Heart right ventricle (tissue), 16 donors: ENCODE results near the gene PHACTR2. TPM values are rescaled to one million over a fixed set of nuclear protein-coding genes. Genes with fewer than 3 reads are reported as not detected.
A peak's percentile ranks its signal among the peaks of the same experiment; 100 is the strongest.

Experiments used
- ATAC-seq, 8 donors: fragments of 200-7000 bp; cut with Tn5 transposase; one replicate each; pipeline ENCODE4 v1.9.1; 2020; ENCODE audit warnings: mild to moderate bottlenecking in 8 of 8, moderate library complexity in 8 of 8, moderate number of reproducible peaks in 1 of 8
- DNase-seq, 2 donors: peaks; one replicate each; pipeline ENCODE4 v3.0.0-alpha.2; 2020
- H3K27ac ChIP-seq, 10 donors: fragments of 200-600 bp; sonication (generic) in 2 of 10; one replicate each; pipeline versions ENCODE4 v1.5.0 to v1.8.0; 2020 to 2022; ENCODE audit warnings: mild to moderate bottlenecking in 3 of 10
- H3K27me3 ChIP-seq, 7 donors: fragments of 200-600 bp; one replicate each; pipeline ENCODE4 v1.8.0; 2021 to 2022; ENCODE audit warnings: mild to moderate bottlenecking in 2 of 7
- H3K36me3 ChIP-seq, 9 donors: fragments of 200-600 bp; sonication (generic) in 1 of 9; one replicate each; pipeline versions ENCODE4 v1.5.0 to v1.8.0; 2020 to 2022; ENCODE audit warnings: mild to moderate bottlenecking in 2 of 9
- H3K4me1 ChIP-seq, 9 donors: fragments of 200-600 bp; sonication (generic) in 1 of 9; one replicate each; pipeline versions ENCODE4 v1.5.0 to v1.8.0; 2020 to 2022; ENCODE audit warnings: mild to moderate bottlenecking in 4 of 9
- H3K4me3 ChIP-seq, 10 donors: fragments of 200-600 bp; sonication (generic) in 2 of 10; one replicate each; pipeline versions ENCODE4 v1.5.0 to v1.8.0; 2020 to 2022; ENCODE audit warnings: mild to moderate bottlenecking in 7 of 10, moderate library complexity in 2 of 10
- H3K9me3 ChIP-seq, 11 donors: fragments of 200-600 bp in 10 of 11; sonication (generic) in 2 of 11; one replicate each; pipeline versions ENCODE4 v1.5.0 to v1.8.0; 2013 to 2022; ENCODE audit warnings: mild to moderate bottlenecking in 2 of 11, control low read depth in 1 of 11, moderate library complexity in 1 of 11
- CTCF ChIP-seq, 9 donors: fragments of 200-600 bp; sonication (generic) in 2 of 9; IDR thresholded peaks; one replicate each; pipeline versions ENCODE4 v1.5.0 to v1.8.0; 2021 to 2022; ENCODE audit warnings: antibody characterized with exemption in 9 of 9, mild to moderate bottlenecking in 5 of 9, moderate library complexity in 1 of 9
- whole genome bisulfite sequencing, 2 donors: extraction: QIAGEN DNeasy Blood & Tissue Kit; methylation state at CpG; one replicate each; pipeline ENCODE4 v1.1.7; 2013; ENCODE audit warnings: inconsistent platforms in 1 of 2; 5-methylcytosine and 5-hydroxymethylcytosine counted together
- intact Hi-C, 10 donors: fragments of 100-400 bp; cut with DNase I; formaldehyde crosslinking; loops; one replicate each; pipeline versions ENCODE4 v1.11.1 to v1.14.2; 2022
- polyA plus RNA-seq, 2 donors: library from polyadenylated mRNA; stranded (reverse); fragments of 200-250 nt; gene quantifications; one replicate each; pipeline ENCODE4 v1.2.3, GENCODE V29; 2013
- total RNA-seq, 10 donors: library from RNA; stranded (reverse); fragmentation: NEBNext Ultra II Directional in 3 of 10; extraction: Animal tissue kit (Norgen Biotek cat#: 25700) in 3 of 10; gene quantifications; one replicate each; pipeline versions ENCODE4 v1.2.1 to v1.2.4, GENCODE V29; 2021 to 2023
- donor health status: Arrhythmogenic right ventricular cardiomyopathy.
- donor health status: ischemic (EF 13 %, LVEDD 7.1; RV severe dilation, severe dysfunction).
- donor health status: healthy with polysubstance abuse.
- donor health status: DM: no; HTN: yes; CAD: no.
- donor health status: DM: no; HTN: no; CAD: no.
- donor health status: ischemic (EF 25% LVEDD 6.9; RV normal size, moderate dysfunction).
- donor health status: ischemic (EF 25% LVEDD 5.7; RV mildly dilated, moderate dysfunction).
- donor health status: healthy.
- donor health status: DM: yes; HTN: yes; CAD: no.
- donor health status: Ischemic cardiomyopathy.
- donor health status: ischemic (EF 35%, LVEDD 5.7; RV mildly dilated, moderate dysfunction).
- donor health status: nonischemic (EF 11% LVEDD 7.7; RV severe dilation, severe dysfunction).
- donor health status: DM: yes; HTN: yes; CAD: no.
- donor health status: PGD.
- donor health status: ischemic (EF 29% LVEDD 5.4; RV normal size, mild dysfunction).
- donor health status: nonischemic (EF 23%, LVEDD 6.1; RV moderate dilation, normal function).

PHACTR2 gene
- total and polyA plus RNA-seq, 12 donors = 6.5 to 96.3 (median 70.2) TPM

GRCh38 chr6:143695969-143696663 is 18.4 kb downstream of the PHACTR2 start:
- Histone ChIP-seq H3K36me3 (no peaks in the 10 kb centered on the region), H3K9me3 (no peaks in the 10 kb centered on the region), H3K27ac (peak overlapping the region in 9 of 10 donors; percentile 6 to 77 (median 41)), H3K4me3 (peak overlapping the region in 2 of 10 donors; percentile 3 to 6), H3K27me3 (no peaks in the 10 kb centered on the region), H3K4me1 (peaks cover 0 to 100% (median 84%) of the 10 kb centered on the region in 9 donors)
- DNase-seq (no peak), ATAC-seq (no peak)
- WGBS, 2 donors = 50 to 55% methylated on average over 4 of the region's 4 CpGs
- intact Hi-C loops = loop anchor here in 2 of 10 donors (5.0 to 10.0 kb wide), 2 partner anchors 36 to 49 kb away; no protein-coding TSS in a partner anchor
- no peak for TF ChIP-seq CTCF (IDR thresholded peaks at IDR 0.05)

GRCh38 chr6:143696664-143697000 is 18.9 kb downstream of the PHACTR2 start:
- intact Hi-C loops = loop anchor here in 2 of 10 donors (5.0 to 10.0 kb wide), 2 partner anchors 36 to 48 kb away; no protein-coding TSS in a partner anchor
- Histone ChIP-seq H3K27me3 (no peaks in the 10 kb centered on the region), H3K27ac (peak overlapping the region in 9 of 10 donors; percentile 6 to 77 (median 33)), H3K9me3 (no peaks in the 10 kb centered on the region), H3K4me3 (no peak overlapping the region), H3K36me3 (no peaks in the 10 kb centered on the region), H3K4me1 (peaks cover 0 to 100% (median 86%) of the 10 kb centered on the region in 9 donors)
- no peak for TF ChIP-seq CTCF (IDR thresholded peaks at IDR 0.05)
- ATAC-seq = no peak
- no peak for DNase-seq
- 52 to 65% methylated on average over 2 of the region's 2 CpGs for WGBS, 2 donors

GRCh38 chr6:143697076-143697800 is 19.5 kb downstream of the PHACTR2 start:
- no peak for ATAC-seq
- 52 to 63% methylated on average over 2 of the region's 2 CpGs for WGBS, 2 donors
- Histone ChIP-seq H3K27ac (peak overlapping the region in 8 of 10 donors; percentile 11 to 77 (median 42)), H3K9me3 (no peaks in the 10 kb centered on the region), H3K27me3 (no peaks in the 10 kb centered on the region), H3K36me3 (no peaks in the 10 kb centered on the region), H3K4me3 (no peak overlapping the region), H3K4me1 (peaks cover 0 to 100% (median 85%) of the 10 kb centered on the region in 9 donors)
- intact Hi-C loops = loop anchor here in 2 of 10 donors (5.0 to 10.0 kb wide), 2 partner anchors 35 to 48 kb away; no protein-coding TSS in a partner anchor
- TF ChIP-seq CTCF (IDR thresholded peaks at IDR 0.05) = no peak
- DNase-seq = no peak

- Histone ChIP-seq H3K27me3 (no peaks in the 10 kb centered on the region), H3K4me3 (no peak overlapping the region), H3K27ac (peak overlapping the region in 6 of 10 donors; percentile 11 to 77 (median 30)), H3K9me3 (no peaks in the 10 kb centered on the region), H3K4me1 (peaks cover 0 to 100% (median 76%) of the 10 kb centered on the region in 9 donors), H3K36me3 (no peaks in the 10 kb centered on the region)
- ATAC-seq (no peak), DNase-seq (no peak)
- WGBS, 2 donors = 90 to 92% methylated on average over 3 of the region's 3 CpGs
- intact Hi-C loops = loop anchor here in 2 of 10 donors (5.0 to 10.0 kb wide), 2 partner anchors 34 to 46 kb away; no protein-coding TSS in a partner anchor
- TF ChIP-seq CTCF (IDR thresholded peaks at IDR 0.05) = no peak
These were observed 20.6 kb downstream of the PHACTR2 start for GRCh38 chr6:143698329-143698728.
